ENCODE results near the gene ACOT8. TPM values are rescaled to one million over a fixed set of nuclear protein-coding genes. Genes with fewer than 3 reads are reported as not detected.

Gene ACOT8
- total and polyA plus RNA-seq, 9 of the 15 experiments (the other 6 are each of a cell fraction or from before 2014, with no cell fraction given) = 8.2 to 46.7 (median 20.7) TPM

GRCh38 chr20:45823949-45824835 is 33.0 kb downstream of the ACOT8 start:
- H3K4me3 ChIP-seq = no peak overlapping the region
- peaks cover 0 to 4% of the 10 kb centered on the region in 2 experiments; a peak in 1 of 5 replicates for H3K27me3 ChIP-seq (ENCODE audit: control insufficient read depth in 2 of 2, insufficient read depth in 2 of 2, low read length in 2 of 2)
- in situ Hi-C loops (cut with MboI) = no loop called here
- intact Hi-C loops (cut with micrococcal nuclease) = no loop called here
- H3K27ac ChIP-seq (ENCODE audit: extremely low read depth, low read depth, low read length) = no peak overlapping the region
- H2AFZ ChIP-seq (ENCODE audit: low read depth, low read length) = no peak overlapping the region
- peaks cover 14 to 38% of the 10 kb centered on the region in 2 experiments; a peak in 4 of 5 replicates for H3K4me1 ChIP-seq (replicated peaks in 1 of 2; ENCODE audit: control insufficient read depth in 2 of 2, insufficient read depth in 2 of 2, low read length in 2 of 2)
- 35% methylated on average over 45 of the region's 57 CpGs for WGBS (ENCODE audit: insufficient coverage, low coverage, missing lambda C conversion rate)
- ATAC-seq = peak; percentile 46
- no peaks in the 10 kb centered on the region for H4K20me1 ChIP-seq (replicated peaks; ENCODE audit: control insufficient read depth, insufficient read depth, low read length)
- H3K79me2 ChIP-seq (ENCODE audit: control insufficient read depth, insufficient read depth, low read length) = no peaks in the 10 kb centered on the region
- ChIA-PET CTCF (ENCODE audit: low intra/inter-chr PET ratio) (interaction anchor here (0.5 kb wide), 1 partner anchor 63 kb away, joined by 3 read pairs; no protein-coding TSS in a partner anchor), POLR2A (interaction anchor here (0.7 kb wide), 1 partner anchor 11 kb away, joined by 3 read pairs; the partner anchor contains the start of gene UBE2C)
- H3K4me2 ChIP-seq (ENCODE audit: insufficient read depth, low read length) = no peak overlapping the region
- peak overlapping the region in 1 of 2 experiments; percentile 56; a peak in 1 of 4 replicates for H3K9ac ChIP-seq (ENCODE audit: insufficient read depth in 1 of 2, low read depth in 2 of 2, low read length in 2 of 2)
- H3K36me3 ChIP-seq (ENCODE audit: control insufficient read depth, insufficient read depth, low read length) = no peaks in the 10 kb centered on the region
- H3K9me1 ChIP-seq (ENCODE audit: control insufficient read depth, insufficient read depth, low read length) = no peaks in the 10 kb centered on the region
- H3K9me3 ChIP-seq (replicated peaks; ENCODE audit: control insufficient read depth, insufficient read depth, low read depth, low read length) = no peaks in the 10 kb centered on the region
- DNase-seq (ENCODE audit: extremely low read depth in 1 of 4, low spot score in 3 of 4) = no peak
- FAIRE-seq = no peak
- BruUV-seq (replicated peaks) = no TSS peak
- TF ChIP-seq SIX5 (IDR thresholded peaks at IDR 0.05; ENCODE audit: borderline replicate concordance in 1 of 2, insufficient read depth in 1 of 2, low read depth in 1 of 2, low read length in 2 of 2) = no peak
- TF ChIP-seq ZBTB33 (CRISPR knock-in tag; IDR thresholded peaks at IDR 0.05) = peak; percentile 73; the same call in 1 of the 2 replicates
- peak; percentile 43; the same call in 1 of the 2 replicates for TF ChIP-seq CTBP1 (IDR thresholded peaks at IDR 0.05; ENCODE audit: borderline replicate concordance)
- no peak for TF ChIP-seq RBM25 (IDR thresholded peaks at IDR 0.05; ENCODE audit: low read depth, low read length, severe bottlenecking)
- TF ChIP-seq USF2 (CRISPR knock-in tag; IDR thresholded peaks at IDR 0.05) = peak; percentile 69
- peak; percentile 64 for TF ChIP-seq PCBP1 (IDR thresholded peaks at IDR 0.05; ENCODE audit: low read depth, low read length, poor library complexity, severe bottlenecking)

All from K562 (cell line).